Neutrophil (primary cell): ENCODE data around the gene ZNF791.

ENCODE experiments used
- H3K27ac ChIP-seq: fragments of 200-600 bp; sonication (generic); 2 replicates; pipeline ENCODE4 v1.5.1; 2016; ENCODE audit warnings: mild to moderate bottlenecking, moderate library complexity
- H3K27me3 ChIP-seq: fragments of 200-600 bp; sonication (generic); 2 replicates; pipeline ENCODE4 v1.6.0; 2016; ENCODE audit warnings: mild to moderate bottlenecking
- H3K36me3 ChIP-seq: fragments of 200-600 bp; sonication (generic); 2 replicates; pipeline ENCODE4 v1.5.1; 2017
- H3K4me1 ChIP-seq, 2 experiments: fragments of 200-600 bp in 1 of 2; sonication (generic) in 1 of 2; 1 replicate in 1 of 2; 2 replicates in 1 of 2; pipeline versions ENCODE4 v1.5.1 to v1.6.1; 2013 to 2016; ENCODE audit warnings: low read depth in 1 of 2, low read length in 1 of 2, mild to moderate bottlenecking in 1 of 2, moderate library complexity in 1 of 2; ENCODE audit not compliant: control insufficient read depth in 1 of 2, insufficient read depth in 1 of 2
- H3K4me3 ChIP-seq, 2 experiments: fragments of 200-600 bp in 1 of 2; sonication (generic) in 1 of 2; 1 replicate in 1 of 2; 2 replicates in 1 of 2; pipeline ENCODE4 v1.5.1; 2013 to 2016; ENCODE audit warnings: low read depth in 1 of 2, low read length in 1 of 2, mild to moderate bottlenecking in 1 of 2, moderate library complexity in 1 of 2
- H3K9me3 ChIP-seq: fragments of 200-600 bp; sonication (generic); 2 replicates; pipeline ENCODE4 v1.5.1; 2016
- TF ChIP-seq, protein P1 (sequence below): fragments of 200-600 bp; sonication (generic); IDR thresholded peaks from 2 replicates; pipeline ENCODE4 v1.5.1; 2016; ENCODE audit warnings: antibody characterized with exemption

Gene ZNF791

DNA sequence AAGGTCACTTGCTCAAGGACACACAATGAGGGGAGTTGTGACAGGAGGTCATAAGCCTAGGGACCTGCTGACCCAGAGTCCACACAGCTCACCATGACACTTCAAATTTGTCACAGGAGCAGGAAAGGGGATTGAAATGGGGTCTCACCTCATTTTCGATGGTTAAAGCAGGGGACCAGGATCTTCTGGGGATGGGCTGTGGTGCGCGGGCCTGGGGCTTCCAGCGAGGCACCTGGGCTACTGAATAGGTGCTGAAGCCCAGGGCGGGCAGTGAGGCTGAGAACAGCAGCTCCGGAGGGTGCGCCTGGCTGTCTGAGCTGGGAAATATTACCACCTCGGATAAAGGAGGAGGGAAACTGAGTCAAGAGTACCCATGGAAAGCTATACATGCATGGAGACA lies 44.8 kb downstream of the ZNF791 start:
- Histone ChIP-seq H3K27me3 (no peaks in the 10 kb centered on the region), H3K36me3 (peaks cover 99% of the 10 kb centered on the region), H3K4me1 (no peaks in the 10 kb centered on the region), H3K27ac (no peak overlapping the region), H3K9me3 (no peaks in the 10 kb centered on the region), H3K4me3 (no peak overlapping the region)
- TF ChIP-seq, protein P1, sequence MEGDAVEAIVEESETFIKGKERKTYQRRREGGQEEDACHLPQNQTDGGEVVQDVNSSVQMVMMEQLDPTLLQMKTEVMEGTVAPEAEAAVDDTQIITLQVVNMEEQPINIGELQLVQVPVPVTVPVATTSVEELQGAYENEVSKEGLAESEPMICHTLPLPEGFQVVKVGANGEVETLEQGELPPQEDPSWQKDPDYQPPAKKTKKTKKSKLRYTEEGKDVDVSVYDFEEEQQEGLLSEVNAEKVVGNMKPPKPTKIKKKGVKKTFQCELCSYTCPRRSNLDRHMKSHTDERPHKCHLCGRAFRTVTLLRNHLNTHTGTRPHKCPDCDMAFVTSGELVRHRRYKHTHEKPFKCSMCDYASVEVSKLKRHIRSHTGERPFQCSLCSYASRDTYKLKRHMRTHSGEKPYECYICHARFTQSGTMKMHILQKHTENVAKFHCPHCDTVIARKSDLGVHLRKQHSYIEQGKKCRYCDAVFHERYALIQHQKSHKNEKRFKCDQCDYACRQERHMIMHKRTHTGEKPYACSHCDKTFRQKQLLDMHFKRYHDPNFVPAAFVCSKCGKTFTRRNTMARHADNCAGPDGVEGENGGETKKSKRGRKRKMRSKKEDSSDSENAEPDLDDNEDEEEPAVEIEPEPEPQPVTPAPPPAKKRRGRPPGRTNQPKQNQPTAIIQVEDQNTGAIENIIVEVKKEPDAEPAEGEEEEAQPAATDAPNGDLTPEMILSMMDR: no peak

DNA sequence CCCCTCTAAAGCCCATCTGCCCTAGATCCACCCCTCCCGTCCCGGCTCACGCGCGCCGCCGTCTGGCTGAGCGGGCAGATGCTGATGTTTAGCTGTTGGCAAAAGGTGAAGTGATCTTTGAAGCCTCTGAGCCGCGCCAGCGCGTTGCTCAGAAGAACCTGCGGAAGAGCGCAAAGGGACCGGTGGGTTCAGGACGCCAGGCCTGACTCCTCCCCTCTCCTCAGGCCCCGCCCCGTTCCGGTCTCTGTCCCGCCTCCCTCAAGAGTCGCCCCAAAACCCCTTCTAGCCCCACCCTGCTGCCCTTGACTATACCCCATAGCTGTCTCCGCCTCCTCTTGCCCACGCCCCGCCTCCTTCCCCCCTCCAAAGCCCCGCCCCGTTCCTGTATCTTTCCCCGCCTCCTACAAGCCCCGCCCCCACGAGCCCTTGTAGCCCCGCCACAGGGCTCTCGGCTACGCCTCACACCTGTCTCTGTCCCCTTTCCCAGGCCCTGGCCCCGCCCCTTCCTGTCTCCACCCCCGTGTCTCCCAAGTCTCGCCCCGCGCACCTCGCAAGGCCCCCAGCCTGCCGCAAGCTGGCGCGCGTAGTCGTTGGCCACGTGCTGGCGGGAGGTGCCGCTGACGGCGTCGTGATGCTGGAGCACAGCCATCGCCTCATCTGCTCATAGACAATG lies 46.3 kb downstream of the ZNF791 start:
- Histone ChIP-seq H3K27me3 (no peaks in the 10 kb centered on the region), H3K27ac (no peak overlapping the region), H3K9me3 (no peaks in the 10 kb centered on the region), H3K36me3 (peaks cover 99% of the 10 kb centered on the region), H3K4me3 (no peak overlapping the region), H3K4me1 (no peaks in the 10 kb centered on the region)
- TF ChIP-seq, protein P1: no peak

DNA sequence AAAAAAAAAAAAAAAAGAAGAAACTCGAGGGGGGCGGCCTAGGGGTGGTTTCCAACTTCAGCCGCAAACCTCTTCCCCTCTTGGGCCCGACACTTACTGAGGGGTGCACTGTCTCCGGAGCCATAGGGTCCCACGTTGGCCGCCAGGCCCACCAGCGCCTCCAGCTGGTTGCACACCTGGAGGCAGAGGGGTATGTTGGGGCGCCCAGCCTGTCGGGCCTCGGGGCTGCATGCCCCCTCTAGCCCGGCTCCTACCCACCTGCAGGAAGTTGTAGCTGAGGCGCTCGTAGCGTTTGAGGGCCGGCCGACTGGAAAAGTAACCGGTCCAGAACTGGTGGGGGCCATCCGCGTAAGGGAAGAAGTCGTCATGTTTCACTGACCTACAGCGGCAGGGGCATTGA lies 47.2 kb downstream of the ZNF791 start:
- no peak overlapping the region for H3K4me3 ChIP-seq
- no peaks in the 10 kb centered on the region for H3K4me1 ChIP-seq
- no peaks in the 10 kb centered on the region for H3K9me3 ChIP-seq
- TF ChIP-seq, protein P1: no peak
- no peak overlapping the region for H3K27ac ChIP-seq
- peaks cover 100% of the 10 kb centered on the region for H3K36me3 ChIP-seq
- no peaks in the 10 kb centered on the region for H3K27me3 ChIP-seq

- Histone ChIP-seq H3K27me3 (no peaks in the 10 kb centered on the region), H3K4me3 (no peak overlapping the region), H3K4me1 (peaks cover 20 to 24% of the 10 kb centered on the region in 2 experiments), H3K36me3 (peaks cover 91% of the 10 kb centered on the region), H3K27ac (no peak overlapping the region), H3K9me3 (no peaks in the 10 kb centered on the region)
- TF ChIP-seq, protein P1: no peak
These were observed 50.3 kb downstream of the ZNF791 start for GRCh38 chr19:12660980-12661379.

DNA sequence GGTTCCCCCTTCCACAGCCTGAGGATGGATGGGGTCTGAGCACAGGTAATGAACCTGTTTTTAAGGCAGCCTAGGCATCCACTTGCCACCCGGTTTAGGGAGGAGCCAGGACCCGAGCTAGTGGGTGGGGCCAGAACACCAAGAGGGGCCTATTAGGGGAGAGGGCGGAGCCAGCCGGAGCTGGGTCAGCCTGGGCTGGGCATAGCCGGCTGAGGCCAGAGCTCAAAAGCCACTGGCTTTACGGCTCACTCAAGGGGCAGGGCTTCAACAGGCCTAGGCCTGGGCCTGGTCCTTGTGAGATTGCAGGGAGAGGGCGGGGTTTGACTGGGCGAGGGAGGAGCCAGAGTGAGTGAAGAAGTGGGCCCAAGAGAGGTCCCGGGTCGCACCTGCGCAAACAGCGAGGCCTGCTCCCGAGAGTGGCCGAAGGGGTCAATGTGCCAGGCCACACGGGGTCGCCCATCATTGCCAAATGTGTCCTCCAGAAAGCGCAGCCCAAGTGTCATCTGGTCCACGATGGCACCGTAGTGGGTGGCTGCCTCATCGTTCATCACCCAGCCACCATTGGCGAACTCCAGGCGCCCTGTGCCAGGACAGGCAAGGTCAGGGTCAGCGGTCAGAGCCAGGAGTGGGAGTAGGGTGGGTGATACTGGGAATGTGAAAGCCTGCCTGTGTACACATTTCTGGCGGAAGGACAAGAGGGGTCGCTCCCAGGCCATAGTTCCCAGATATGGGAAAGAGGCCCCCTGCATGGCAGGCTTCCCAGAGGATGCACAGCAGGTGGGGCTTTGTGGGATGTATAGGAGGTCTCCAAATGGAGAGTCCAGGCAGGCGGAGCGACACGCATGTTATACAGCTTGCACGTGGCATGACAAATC lies 53.9 kb downstream of the ZNF791 start:
- TF ChIP-seq, protein P1: no peak
- no peaks in the 10 kb centered on the region for H3K27me3 ChIP-seq
- H3K9me3 ChIP-seq: no peaks in the 10 kb centered on the region
- H3K27ac ChIP-seq: peak overlapping the region; percentile 94
- H3K36me3 ChIP-seq: peaks cover 54% of the 10 kb centered on the region
- H3K4me1 ChIP-seq: peaks cover 45 to 52% of the 10 kb centered on the region in 2 experiments
- peak overlapping the region; percentile 91 to 92 for H3K4me3 ChIP-seq
